Activated CD8-positive, alpha-beta memory T cell treated with anti-CD3 and anti-CD28 coated beads, Interleukin-2, amount 50 U/mL, for 1 hour (primary cell): ENCODE data around the gene ADH4.
"Not testable (repeated sequence)": the region's sequence is repeated elsewhere in the genome, so short reads cannot be mapped to it uniquely, and the experiment has no call there.

Experiments
- DNase-seq: peaks from one replicate; pipeline ENCODE4 v3.0.0-alpha.2; 2020; ENCODE audit errors: extremely low read depth

ADH4 gene

GRCh38 chr4:99080869-99081268 is 63.2 kb downstream of the ADH4 start:
- DNase-seq = not testable (repeated sequence)

- DNase-seq = no peak
These were observed 64.3 kb downstream of the ADH4 start for GRCh38 chr4:99079625-99080295.

GRCh38 chr4:99078931-99079624 is 65.0 kb downstream of the ADH4 start:
- no peak for DNase-seq

- DNase-seq = no peak
These were observed 65.8 kb downstream of the ADH4 start for GRCh38 chr4:99078336-99078735.

- DNase-seq = no peak
These were observed 66.9 kb downstream of the ADH4 start for GRCh38 chr4:99077177-99077576.

- DNase-seq = no peak
These were observed 67.7 kb downstream of the ADH4 start for GRCh38 chr4:99076292-99076976.

GRCh38 chr4:99074816-99075215 is 69.3 kb downstream of the ADH4 start:
- no peak for DNase-seq
